HG02763 (cell line): ENCODE data around the gene CRISP2.

Experiments used
- ATAC-seq: cut with Tn5 transposase; IDR thresholded peaks from one replicate; pipeline ENCODE4 v1.9.1; 2021; ENCODE audit warnings: mild to moderate bottlenecking, moderate library complexity; ENCODE audit not compliant: unreplicated experiment

The CRISP2 gene

GRCh38 chr6:49662231-49662891, 51.0 kb downstream of the CRISP2 start:
- no peak for ATAC-seq

- no peak for ATAC-seq
Observed at GRCh38 chr6:49653942-49654341, 59.4 kb downstream of the CRISP2 start.

- ATAC-seq = no peak
Observed at GRCh38 chr6:49653438-49653837, 59.9 kb downstream of the CRISP2 start.

DNA sequence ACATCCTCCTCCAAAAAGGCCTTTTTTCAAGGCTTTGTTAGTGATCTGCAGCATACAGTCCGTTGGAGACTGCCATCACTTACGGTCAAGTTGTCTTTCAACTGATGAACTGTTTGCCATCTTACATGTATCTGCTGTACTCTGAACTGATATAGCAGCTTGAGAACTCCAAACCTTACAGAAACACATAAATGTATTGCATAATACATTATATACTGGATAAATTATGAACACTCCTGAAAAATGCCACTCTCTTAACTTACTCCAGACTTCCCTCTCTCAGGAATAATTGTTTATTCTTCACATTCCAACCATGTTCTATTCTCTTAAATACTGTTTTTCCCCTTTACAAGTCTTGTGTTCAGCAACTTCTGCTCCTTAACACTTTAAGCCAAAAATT, 62.1 kb downstream of the CRISP2 start:
- no peak for ATAC-seq

DNA sequence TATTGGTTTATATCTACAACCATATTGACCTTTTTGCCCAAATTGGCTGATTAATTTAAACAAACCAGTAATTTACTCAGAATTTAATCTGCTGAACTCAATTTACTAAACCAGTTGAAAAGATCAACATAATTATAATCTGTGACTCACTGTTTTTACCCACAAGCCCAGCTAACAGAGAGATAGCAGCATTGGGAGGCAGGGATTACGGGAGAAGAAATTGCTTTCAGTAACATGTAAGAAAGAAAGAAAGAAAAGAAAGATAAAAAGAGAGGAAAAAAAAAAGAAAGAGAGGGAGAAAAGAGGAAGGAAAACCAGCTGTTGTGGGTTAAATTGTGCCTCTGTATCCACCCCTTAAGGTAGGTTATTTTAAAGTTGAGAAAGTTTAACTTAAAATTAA, 63.4 kb downstream of the CRISP2 start:
- no peak for ATAC-seq

DNA sequence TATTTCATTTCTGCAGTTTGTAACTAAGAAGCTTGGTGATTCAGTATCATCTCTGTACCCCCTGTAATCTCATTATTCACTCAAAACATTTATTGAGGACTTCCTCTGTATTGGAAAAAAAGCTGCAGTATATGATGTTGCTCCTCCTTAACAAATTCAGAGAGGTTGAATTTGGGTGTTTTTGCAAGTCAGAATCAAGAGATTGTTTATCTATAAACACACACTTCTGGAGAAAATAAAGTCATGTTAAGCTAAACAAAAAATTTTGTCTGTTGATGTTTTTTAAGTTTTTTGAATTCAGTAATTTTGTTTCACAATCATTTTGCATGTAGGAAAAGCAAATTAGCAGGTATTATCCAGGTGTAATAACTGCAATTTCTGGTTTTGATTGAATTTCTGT, 65.3 kb downstream of the CRISP2 start:
- ATAC-seq = no peak

DNA sequence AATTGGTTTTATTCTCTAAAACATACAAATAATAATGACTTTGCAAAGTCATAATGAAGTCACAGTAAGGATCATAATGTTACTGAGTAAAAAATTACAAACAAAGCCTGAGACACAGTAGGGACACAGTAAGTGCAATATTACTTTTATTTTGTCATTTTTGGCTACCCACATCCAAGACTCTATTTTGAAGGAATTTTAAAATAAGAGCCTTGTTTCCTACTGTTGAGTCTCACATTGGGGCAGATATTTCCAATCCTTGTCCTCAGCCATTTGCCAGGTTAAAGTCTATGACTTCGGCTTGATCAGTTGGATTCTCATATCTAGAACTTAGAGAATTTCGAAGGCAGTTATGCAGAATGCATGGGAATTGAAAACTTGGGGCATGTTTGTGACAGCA, 65.9 kb downstream of the CRISP2 start:
- no peak for ATAC-seq

GRCh38 chr6:49646942-49647341, 66.4 kb downstream of the CRISP2 start:
- no peak for ATAC-seq

- no peak for ATAC-seq
Observed at GRCh38 chr6:49646130-49646824, 67.1 kb downstream of the CRISP2 start.

GRCh38 chr6:49645139-49645538, 68.2 kb downstream of the CRISP2 start:
- no peak for ATAC-seq
